RCC 7860 (cell line): ENCODE results near the gene ARHGAP10.

ENCODE experiments used
- DNase-seq: peaks from one replicate; pipeline ENCODE4 v3.0.0-alpha.2; 2015; ENCODE audit warnings: low spot score
- FAIRE-seq: peaks from 2 replicates; lab custom pipeline; 2012; peaks lifted over from hg19 to GRCh38; lab: Jason Lieb, UNC

Gene ARHGAP10

DNA sequence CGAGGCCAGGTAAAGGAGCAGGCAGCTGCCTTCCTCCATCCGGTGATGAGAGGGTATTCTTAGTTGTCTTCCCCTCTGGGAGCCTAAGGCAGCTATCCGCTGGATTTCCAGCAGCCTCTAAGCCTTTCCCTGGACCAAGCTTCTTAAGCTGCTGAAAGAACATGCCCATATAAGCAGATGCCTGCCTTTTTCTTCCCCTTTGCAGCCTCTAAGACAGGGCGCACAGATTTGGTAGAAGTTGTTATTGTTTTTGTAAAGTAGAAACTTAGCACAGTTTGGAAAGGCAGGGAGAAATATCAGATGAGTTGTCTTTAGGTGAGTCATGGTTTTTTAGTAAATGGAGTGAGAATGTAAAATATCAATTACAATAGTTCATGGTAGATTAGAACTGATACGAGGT lies 210.8 kb downstream of the ARHGAP10 start:
- no peak for FAIRE-seq
- DNase-seq: no peak

DNA sequence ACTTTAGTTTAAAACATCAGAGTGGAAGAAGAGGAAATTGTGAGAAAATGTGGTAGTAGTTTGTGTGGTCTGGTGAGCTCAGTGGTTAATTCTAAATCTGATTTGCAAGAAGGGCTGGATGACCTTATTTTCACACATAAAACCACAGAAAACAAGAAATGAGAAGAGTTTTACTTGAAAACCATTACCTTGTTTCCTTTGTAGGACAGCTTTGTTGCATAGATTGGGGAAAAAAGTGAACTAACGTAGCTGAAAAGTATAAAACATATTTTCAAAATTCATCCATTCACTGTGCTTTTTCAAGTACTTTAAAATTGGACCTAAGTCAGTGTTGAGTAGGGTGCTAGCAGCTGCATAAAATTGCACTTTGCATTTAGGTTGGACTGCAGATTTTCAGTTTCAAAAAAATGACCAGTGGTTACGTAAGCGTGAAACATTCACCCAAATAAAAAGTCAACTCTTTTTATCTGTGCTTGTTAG lies 211.3 kb downstream of the ARHGAP10 start:
- DNase-seq: no peak
- no peak for FAIRE-seq

DNA sequence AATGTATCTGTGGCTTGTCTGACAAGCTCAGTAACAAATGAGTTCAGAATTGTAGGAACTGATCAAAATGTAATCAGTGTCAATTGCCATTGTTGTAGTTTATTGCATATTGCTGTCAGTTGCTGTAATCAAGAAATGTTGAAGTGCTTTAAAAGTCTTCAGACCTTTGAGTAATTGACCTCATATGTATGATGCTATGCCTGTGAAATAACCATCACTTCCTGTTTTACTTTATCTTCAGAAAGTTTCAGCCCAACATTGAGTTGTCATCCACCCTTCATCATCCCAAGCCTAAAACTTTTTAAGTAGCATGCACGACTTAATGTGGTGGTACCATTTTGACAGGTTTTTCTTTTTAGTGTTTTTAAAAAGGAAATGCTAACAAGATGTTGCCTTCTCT lies 212.4 kb downstream of the ARHGAP10 start:
- FAIRE-seq (no peak), DNase-seq (no peak)

DNA sequence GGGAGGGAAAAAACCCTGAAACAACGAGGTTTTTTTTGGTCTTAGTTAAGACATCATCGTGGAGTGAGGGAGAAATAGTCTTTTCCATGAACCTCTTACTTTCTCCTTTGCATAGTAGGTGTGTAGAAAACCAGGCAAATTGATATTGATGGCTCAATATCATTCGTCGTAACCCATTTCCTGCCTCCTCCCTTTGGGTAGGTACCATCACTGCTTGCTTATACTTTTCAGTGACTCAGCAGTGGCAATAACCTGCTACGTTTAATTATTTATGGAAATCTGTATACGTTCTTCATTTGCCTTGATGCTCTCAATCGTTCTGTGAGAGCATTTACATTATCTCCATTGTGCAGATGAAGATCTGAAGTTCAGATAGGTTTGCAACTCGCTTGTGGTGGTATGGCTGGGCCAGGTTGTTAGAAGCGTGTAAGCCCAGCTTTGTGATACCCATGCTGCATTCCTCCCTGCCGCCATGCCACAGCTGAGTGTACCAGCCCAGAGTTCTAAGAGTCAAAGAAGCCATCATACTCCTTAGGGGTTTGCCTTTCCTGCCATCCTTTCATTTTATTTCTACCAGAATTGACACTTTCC lies 212.9 kb downstream of the ARHGAP10 start:
- FAIRE-seq (no peak), DNase-seq (no peak)

DNA sequence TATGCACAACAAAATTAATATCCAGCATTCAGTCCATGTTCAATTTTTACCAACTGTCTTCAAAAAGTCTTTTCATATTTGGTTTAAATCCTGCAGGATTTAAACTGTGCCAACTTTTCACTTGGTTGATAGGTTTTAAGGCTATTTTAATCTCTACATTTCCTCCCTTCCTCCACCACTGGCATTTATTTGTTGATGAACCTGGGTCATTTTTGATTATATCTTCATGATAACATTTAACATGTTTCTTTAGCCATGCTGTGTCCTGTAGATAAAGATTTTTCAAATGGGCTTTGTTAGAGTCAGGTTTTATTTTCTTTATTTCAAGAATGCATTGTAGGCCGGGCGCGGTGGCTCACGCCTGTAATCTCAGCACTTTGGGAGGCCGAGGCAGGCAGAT lies 216.4 kb downstream of the ARHGAP10 start:
- FAIRE-seq (no peak), DNase-seq (no peak)

DNA sequence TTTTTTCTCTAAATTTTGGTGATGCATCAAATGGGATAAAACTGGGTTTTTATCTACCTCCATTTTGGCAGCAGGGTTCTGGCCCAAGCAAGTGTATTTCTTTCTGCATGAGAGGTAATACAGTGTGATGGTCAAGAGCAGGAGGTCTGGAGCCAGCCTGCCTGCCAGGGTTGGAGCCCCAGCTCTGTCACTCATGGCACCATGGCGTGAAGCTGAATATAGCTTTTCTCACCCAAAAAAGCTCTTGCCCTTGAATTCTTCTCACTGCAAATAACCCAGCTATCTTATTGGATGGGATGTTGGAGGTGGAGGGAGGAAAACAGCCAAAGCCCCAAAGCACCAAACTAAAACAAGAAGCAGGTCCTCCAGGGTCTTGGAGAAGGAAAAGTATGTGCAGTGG lies 218.4 kb downstream of the ARHGAP10 start:
- no peak for DNase-seq
- no peak for FAIRE-seq

DNA sequence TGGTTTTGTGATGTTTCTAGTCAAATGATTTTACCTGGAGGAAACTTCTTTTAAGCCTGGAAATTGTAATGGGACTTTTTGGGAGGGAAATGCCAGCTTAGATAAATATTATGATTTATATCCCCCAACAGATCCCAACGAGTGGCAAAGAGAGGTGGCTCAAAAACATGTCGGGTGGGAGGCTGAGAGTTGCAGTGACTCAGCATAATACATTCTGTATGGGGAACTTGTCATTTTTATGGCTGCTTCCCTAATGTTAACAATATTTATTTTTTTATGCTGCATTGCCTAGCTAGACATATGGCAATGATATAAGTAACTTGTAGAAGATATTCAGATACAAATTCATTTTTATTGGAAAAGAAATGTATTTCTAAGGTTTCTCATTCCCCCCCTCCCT lies 219.0 kb downstream of the ARHGAP10 start:
- no peak for FAIRE-seq

DNA sequence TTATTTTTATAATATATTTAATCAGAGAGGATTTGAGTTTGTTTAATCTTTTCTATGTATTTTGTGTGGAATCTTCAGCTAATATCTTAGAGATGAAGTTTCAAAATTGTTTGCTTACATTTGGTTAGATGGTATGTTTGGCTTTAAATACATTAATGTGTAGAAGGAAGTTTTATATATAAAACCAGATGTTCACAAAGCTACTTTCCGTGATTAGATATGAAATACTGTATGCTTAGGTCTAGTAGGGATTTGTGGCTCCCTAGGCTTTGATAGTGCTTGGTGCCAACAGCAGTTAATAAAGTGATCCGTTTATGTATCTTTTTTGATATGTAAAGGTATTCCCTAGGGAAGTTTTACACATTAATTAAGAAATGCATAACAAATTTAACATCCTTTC lies 223.0 kb downstream of the ARHGAP10 start:
- DNase-seq (no peak), FAIRE-seq (no peak)

More for the DNA sequence above, 219.0 kb downstream of the ARHGAP10 start:
- DNase-seq: no peak

DNA sequence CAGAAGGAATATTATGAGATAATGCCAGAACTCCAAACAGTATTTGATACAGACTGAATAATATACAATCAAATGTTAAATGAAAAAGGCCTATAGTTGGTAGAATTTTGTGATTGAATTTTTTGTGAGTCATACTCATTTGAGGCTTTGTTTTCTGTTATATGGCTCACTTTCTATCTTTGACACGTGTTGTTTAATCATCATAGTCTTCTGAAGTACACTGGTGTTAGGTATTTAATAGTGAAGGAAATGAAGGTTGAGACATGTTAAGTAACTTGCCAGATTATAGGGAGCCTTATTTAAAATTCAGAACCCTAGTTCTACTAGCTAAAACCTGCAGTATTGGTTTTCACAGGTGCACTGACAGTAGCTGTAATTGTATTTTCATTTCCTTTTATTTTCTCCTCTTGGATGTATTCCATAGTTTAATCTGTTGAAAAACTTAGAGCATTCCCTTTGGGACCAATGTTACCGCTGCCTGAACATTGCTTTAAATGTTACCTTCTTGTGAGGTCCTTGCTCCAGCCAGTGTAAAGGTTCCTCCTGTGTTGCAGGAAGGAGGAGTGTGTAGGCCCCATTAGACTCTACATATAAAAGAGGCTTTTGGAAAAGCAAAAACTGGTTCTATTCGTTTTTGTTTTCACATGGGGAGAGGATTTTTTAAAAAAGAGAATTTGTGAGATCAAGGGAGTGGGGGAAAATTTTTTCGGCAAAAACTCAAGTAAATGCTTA lies 224.1 kb downstream of the ARHGAP10 start:
- DNase-seq (no peak), FAIRE-seq (no peak)

DNA sequence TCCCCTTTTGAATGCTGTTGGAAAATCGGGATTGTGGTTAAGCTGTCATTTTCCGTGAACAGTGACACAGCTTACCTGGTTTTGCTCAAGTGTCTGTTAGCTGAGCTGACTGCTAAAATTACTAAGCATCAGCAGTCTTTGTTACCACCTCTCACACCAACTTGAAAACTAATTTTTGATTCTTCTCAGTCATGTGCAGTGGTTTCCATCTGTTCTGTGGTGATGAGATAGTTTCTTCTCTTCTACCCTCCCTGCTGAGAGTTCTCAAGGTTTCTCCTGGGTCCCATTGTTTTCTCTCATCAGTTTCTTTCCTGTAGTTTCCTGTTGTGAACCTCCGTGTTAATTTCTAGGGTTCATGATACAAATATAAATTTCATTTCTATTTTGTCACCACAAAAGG lies 225.6 kb downstream of the ARHGAP10 start:
- DNase-seq (no peak), FAIRE-seq (no peak)

DNA sequence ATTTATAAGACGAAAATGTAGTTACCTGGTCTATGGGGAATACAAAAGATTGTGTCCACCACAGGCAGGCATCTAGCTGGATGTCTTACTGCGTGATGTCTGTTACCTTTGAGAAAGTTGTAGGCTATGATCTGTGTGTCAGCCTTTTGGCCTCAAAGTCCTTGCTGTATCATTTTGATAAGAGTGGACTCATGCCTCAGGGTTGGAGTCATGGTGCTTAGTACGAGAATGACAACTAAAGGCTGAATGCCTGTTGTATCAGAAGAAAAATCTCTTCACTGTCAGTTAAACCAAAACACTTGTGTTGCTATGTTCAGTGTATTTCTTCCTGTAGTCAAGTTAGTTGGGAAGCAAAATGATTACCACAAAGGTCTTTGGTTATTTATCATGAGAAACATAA lies 226.2 kb downstream of the ARHGAP10 start:
- no peak for FAIRE-seq
- DNase-seq: no peak

DNA sequence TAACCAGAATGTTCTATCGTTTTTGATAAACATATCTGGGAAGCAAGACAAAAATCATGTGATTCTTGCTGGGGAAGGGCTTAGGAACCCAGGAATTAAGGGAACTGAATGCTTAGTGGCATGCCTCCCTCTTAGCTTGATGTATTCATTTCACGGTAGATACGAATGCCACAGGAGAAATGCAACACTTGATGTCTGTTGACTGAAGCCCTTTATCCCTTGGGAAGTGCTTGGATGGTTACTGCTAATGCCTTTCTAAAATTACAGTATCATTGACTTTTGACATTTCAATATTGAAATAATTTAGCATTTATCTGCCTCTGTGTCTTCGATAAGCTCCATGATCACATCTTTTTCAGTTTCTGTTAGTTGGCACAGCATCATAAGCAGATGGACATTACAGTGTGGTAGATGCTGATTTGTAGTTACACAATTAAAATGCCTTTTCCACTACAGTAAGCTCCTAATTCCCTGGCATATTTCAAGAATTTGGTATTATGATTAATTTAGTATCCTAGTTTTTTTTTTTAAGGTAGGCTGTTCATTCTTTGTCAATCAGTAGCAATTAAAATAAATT lies 226.7 kb downstream of the ARHGAP10 start:
- FAIRE-seq (no peak), DNase-seq (no peak)

DNA sequence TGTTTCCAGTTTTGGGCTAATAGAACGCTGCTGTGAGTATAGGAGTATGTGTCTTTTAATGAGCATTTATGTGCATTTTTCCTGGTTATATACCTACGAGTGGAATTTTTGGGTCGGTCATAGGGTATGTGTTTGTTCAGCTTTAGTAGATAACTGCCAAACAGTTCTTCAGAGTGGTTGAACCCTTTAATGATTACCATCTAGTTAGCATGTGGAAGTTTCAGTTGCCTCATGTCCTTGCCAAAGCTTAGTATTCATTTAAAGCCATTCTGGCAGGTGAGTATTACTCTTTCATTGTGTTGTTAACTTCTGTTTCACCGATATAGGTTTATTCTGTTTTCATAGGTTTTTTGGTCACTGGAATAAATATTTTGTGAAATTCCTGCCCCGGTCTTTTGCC lies 229.1 kb downstream of the ARHGAP10 start:
- FAIRE-seq (no peak), DNase-seq (no peak)

DNA sequence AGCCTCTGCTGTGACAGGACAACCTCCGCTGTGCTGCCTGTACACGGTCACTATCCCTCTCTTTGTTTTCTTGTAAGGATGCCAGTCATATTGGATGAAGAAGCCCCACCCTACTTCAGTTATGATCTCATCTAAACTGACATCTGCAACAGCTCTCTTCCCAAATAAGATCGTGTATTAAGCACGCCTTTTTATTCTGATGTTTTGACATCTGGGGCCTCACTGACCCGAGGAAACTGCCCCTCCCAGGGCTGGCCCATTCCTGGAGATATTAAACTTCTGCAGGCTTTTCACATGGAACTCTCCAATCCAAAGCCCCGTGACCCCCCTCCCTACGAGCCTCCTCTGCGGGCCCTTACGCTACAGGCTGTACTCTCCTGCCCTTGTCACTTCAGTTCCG lies 232.0 kb downstream of the ARHGAP10 start:
- FAIRE-seq (no peak), DNase-seq (no peak)

DNA sequence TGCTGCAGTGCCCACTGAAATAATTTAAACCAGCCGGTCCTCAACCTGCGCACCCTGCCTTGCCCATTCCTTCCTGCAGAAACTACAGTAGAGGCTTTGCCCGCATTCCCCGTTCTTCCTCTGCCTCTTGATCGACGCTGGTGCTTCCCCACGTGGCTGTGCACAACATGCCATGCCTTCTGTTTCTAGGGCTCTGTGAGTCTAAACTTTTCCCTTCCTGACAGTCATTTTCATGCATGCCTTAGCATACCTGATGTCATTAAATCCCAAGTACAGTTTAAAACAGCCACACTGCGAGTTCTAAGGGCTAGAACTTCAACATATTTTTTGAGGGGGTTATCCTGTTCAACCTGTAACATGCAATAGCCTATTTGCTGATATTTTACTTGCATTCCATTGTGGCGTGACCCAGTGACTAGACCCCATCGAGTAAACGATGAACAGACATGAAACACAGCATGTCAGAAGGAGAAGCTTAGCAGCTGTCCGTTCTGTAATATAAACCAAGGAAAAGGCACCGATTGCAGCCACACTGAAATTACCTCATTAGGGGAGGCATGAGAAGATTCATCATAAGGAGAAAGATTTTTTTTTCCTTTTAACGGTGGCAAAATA lies 232.5 kb downstream of the ARHGAP10 start:
- DNase-seq: no peak
- no peak for FAIRE-seq

DNA sequence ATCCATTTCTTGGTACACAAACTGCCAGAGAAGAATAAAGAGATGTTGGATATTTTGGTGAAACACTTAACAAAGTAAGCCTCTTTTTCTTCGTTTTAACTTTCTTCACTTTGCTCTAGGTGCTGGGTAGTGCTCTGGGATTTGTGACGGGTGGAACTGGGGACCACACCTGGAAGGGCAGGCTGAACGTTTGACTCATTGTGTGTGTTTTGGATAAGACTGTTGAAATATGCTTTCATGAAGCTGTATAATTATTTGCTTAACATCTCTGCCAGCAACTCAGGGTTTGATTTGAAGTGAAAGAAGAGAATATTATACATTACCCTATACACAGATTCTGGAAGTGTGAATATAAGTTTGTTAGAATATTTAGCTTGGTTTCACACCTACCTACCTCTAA lies 233.2 kb downstream of the ARHGAP10 start:
- DNase-seq (no peak), FAIRE-seq (no peak)

DNA sequence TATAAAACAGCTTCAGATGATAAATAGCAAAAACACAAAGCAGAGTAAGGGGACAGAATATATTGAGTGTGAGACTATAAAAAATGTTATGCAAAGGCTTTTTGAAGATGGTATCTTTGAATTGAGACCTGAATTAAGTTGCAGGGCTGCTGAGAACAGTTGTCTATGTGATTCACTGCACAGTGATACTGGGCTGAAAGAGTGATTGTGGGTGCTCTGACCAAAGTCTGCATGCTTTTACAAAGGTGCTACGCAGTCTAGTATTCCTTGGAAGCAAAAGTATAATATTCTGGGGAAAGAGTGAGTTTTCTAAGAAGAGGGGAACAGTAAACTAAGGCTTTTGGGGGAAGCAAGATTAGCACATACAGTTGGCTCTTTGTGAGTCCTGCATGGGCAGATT lies 234.0 kb downstream of the ARHGAP10 start:
- FAIRE-seq (no peak), DNase-seq (no peak)

DNA sequence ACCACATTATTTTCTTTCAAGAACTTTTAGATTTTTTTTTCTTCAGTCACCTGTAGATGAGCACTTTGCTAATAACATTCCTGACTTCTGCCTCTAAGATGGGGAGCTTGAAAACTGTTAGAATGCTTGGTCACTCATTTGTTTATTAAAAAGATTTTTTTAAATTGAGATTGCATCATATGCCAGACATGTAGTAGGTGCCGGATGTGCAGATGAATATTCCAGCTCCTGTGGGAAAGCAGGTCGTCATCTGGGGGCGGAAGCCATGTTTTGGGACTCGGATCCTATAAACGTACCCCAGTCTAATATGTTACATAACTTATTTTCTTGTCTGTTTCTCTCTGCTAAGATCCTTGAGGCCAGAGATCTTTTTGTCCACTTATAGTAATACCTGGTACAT lies 236.8 kb downstream of the ARHGAP10 start:
- FAIRE-seq (no peak), DNase-seq (no peak)

DNA sequence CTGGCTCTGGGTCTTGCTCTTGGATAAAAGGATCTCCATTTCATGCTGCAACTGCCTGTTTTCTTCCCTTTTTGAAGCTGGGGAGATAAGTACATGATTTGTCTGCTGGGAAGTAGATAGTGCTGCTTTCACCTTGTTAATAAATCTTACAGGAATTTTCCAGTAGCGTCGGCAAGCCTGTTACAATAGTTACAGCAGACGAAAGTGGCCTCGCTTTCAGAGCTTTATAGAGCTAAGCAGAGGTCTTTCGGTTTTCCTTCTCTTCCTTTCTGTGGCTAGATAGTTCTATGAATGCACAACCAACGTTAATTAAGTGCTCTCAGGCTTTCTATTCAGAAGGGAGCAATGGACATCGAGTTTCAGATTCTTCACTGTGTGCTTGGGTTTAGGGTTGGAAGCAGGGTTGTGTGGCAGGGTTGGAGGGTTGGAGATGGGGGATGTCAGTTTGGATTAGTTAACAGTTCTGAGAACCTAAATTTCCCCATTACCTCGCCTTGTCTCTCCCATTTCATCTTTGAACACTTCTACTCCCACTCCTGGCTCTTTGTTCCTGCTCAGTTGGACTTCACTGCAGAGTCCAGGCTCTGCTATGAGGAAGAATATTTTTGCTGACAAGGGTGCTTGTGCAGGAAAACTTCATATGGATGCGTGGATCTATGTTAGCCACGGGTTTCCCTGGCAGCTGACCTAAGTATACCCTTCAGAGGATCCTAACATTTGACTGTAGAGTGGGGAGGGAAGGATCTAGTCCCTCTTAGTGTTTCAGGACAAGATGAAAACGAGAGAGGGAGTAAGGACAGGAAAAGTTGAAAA lies 237.9 kb downstream of the ARHGAP10 start:
- FAIRE-seq: no peak

DNA sequence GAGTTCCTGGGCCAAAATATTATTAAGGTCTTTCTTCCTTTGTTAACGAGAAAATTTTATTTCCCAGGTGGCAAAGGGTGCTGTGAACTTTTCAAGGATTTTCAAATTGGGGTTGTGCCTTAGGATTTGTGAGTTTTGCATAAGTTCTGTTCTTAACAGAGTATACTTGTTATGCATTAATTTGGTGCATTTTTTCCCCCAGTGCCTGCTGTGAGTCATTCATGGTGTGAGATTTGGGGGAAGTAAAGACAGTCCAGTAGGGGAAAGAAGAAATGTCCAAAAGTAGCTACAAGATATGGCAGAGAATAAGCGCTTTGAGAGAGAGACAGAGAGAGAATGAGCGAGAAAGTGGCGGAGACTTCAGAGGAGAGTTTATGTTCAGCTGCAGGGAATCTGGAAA lies 239.2 kb downstream of the ARHGAP10 start:
- DNase-seq (no peak), FAIRE-seq (no peak)

More for the DNA sequence above, 237.9 kb downstream of the ARHGAP10 start:
- DNase-seq: no peak

DNA sequence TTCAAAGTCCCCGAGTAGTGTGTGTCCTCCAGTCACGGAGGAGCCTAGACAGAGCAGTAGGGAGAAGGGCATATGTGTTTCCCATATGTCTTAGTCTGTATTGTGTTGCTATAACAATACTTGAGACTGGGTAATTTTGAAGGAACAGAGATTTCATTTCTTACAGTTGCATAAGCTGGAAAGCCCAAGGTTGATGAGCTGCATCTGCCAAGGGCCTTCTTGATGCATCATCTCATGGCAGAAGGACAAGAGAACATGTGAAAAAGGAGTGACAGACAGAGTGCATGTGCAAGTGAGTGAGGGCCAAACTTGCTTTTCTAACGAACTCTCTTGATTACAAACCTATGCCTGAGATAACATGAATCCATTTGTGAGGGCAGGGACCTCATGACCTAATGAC lies 243.4 kb downstream of the ARHGAP10 start:
- DNase-seq (no peak), FAIRE-seq (no peak)
